Measurements from ENCODE around the gene CNR1. TPM values are rescaled to one million over a fixed set of nuclear protein-coding genes. Genes with fewer than 3 reads are reported as not detected.

Gene CNR1
- polyA plus RNA-seq, 1 of the 3 experiments (the other 2 are of a cell fraction) = not detected

DNA sequence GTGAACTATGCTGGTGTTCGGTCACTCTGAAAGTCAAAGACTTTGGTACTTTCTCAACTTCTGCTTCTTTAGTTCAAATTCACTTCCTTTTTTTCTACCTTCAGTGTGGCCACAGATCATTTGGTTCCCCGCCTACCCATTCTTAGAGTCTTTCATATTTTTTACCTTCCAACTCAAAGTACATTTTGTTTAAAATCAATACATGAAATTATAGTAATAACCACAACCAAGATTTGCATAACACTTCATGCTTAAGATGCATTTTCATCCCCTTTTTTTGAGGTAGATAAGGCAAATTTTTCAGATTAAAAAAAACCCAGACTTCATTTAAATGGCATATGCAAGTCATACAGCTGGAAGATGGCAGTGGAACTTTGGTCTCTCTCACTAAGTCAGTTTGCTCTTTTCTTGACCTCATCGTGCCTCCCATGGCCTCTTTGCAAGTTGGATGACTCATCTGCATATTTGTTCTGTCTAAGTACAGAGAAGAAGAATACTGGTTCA is 11.9 kb upstream of the CNR1 start:
- Histone ChIP-seq H3K27me3 (ENCODE audit: insufficient read depth) (no peaks in the 10 kb centered on the region), H4K20me1 (ENCODE audit: insufficient read depth) (no peaks in the 10 kb centered on the region), H3K36me3 (replicated peaks in 1 of 2; ENCODE audit: control insufficient read depth in 1 of 2, insufficient read depth in 2 of 2, low read length in 1 of 2) (no peaks in the 10 kb centered on the region), H3K4me3 (ENCODE audit: low read depth in 2 of 2, low read length in 1 of 2) (no peak overlapping the region), H3K4me1 (ENCODE audit: control insufficient read depth in 1 of 2, insufficient read depth in 2 of 2, low read depth in 1 of 2, low read length in 1 of 2) (no peaks in the 10 kb centered on the region), H3K9me3 (no peaks in the 10 kb centered on the region), H3F3A (replicated peaks; ENCODE audit: insufficient read depth) (no peaks in the 10 kb centered on the region), H3K27ac (ENCODE audit: low read depth in 2 of 2, low read length in 1 of 2) (no peak overlapping the region), H3K4me2 (no peak overlapping the region), H3K9ac (no peak overlapping the region), H2AFZ (ENCODE audit: low read depth) (no peak overlapping the region), H3K79me2 (ENCODE audit: insufficient read depth) (no peaks in the 10 kb centered on the region), H3K9me2 (no peaks in the 10 kb centered on the region)
- POLR2A ChIA-PET = no interaction called here
- no peak for DNase-seq
- CTCF ChIA-PET = no interaction called here
- TF ChIP-seq TAF1 (IDR thresholded peaks at IDR 0.05; ENCODE audit: borderline replicate concordance, low read depth, low read length) = no peak
- TF ChIP-seq EZH2phosphoT487 (IDR thresholded peaks at IDR 0.05; ENCODE audit: borderline replicate concordance, low read depth) = no peak
- TF ChIP-seq, protein P1, sequence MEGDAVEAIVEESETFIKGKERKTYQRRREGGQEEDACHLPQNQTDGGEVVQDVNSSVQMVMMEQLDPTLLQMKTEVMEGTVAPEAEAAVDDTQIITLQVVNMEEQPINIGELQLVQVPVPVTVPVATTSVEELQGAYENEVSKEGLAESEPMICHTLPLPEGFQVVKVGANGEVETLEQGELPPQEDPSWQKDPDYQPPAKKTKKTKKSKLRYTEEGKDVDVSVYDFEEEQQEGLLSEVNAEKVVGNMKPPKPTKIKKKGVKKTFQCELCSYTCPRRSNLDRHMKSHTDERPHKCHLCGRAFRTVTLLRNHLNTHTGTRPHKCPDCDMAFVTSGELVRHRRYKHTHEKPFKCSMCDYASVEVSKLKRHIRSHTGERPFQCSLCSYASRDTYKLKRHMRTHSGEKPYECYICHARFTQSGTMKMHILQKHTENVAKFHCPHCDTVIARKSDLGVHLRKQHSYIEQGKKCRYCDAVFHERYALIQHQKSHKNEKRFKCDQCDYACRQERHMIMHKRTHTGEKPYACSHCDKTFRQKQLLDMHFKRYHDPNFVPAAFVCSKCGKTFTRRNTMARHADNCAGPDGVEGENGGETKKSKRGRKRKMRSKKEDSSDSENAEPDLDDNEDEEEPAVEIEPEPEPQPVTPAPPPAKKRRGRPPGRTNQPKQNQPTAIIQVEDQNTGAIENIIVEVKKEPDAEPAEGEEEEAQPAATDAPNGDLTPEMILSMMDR (IDR thresholded peaks at IDR 0.05) = no peak
- TF ChIP-seq, protein P2, sequence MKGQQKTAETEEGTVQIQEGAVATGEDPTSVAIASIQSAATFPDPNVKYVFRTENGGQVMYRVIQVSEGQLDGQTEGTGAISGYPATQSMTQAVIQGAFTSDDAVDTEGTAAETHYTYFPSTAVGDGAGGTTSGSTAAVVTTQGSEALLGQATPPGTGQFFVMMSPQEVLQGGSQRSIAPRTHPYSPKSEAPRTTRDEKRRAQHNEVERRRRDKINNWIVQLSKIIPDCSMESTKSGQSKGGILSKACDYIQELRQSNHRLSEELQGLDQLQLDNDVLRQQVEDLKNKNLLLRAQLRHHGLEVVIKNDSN (IDR thresholded peaks at IDR 0.05; ENCODE audit: borderline replicate concordance, low read depth) = no peak
- TF ChIP-seq USF2 (IDR thresholded peaks at IDR 0.05; ENCODE audit: borderline replicate concordance, low read depth, low read length) = no peak
- TF ChIP-seq NRF1 (IDR thresholded peaks at IDR 0.05; ENCODE audit: low read depth, low read length) = no peak
- TF ChIP-seq SIN3A (IDR thresholded peaks at IDR 0.05; ENCODE audit: borderline replicate concordance, low read depth, low read length) = no peak
- no peak for TF ChIP-seq MAX (IDR thresholded peaks at IDR 0.05; ENCODE audit: low read depth)
- TF ChIP-seq, protein P3, sequence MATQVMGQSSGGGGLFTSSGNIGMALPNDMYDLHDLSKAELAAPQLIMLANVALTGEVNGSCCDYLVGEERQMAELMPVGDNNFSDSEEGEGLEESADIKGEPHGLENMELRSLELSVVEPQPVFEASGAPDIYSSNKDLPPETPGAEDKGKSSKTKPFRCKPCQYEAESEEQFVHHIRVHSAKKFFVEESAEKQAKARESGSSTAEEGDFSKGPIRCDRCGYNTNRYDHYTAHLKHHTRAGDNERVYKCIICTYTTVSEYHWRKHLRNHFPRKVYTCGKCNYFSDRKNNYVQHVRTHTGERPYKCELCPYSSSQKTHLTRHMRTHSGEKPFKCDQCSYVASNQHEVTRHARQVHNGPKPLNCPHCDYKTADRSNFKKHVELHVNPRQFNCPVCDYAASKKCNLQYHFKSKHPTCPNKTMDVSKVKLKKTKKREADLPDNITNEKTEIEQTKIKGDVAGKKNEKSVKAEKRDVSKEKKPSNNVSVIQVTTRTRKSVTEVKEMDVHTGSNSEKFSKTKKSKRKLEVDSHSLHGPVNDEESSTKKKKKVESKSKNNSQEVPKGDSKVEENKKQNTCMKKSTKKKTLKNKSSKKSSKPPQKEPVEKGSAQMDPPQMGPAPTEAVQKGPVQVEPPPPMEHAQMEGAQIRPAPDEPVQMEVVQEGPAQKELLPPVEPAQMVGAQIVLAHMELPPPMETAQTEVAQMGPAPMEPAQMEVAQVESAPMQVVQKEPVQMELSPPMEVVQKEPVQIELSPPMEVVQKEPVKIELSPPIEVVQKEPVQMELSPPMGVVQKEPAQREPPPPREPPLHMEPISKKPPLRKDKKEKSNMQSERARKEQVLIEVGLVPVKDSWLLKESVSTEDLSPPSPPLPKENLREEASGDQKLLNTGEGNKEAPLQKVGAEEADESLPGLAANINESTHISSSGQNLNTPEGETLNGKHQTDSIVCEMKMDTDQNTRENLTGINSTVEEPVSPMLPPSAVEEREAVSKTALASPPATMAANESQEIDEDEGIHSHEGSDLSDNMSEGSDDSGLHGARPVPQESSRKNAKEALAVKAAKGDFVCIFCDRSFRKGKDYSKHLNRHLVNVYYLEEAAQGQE (IDR thresholded peaks at IDR 0.05; ENCODE audit: low read depth, low read length) = no peak
- TF ChIP-seq ZBTB33 (IDR thresholded peaks at IDR 0.05; ENCODE audit: borderline replicate concordance, low read depth) = no peak
- TF ChIP-seq MXI1 (IDR thresholded peaks at IDR 0.05; ENCODE audit: low read depth, low read length) = no peak
- no peak for TF ChIP-seq YY1 (IDR thresholded peaks at IDR 0.05; ENCODE audit: low read depth)
- no peak for TF ChIP-seq FOSL2 (IDR thresholded peaks at IDR 0.05; ENCODE audit: borderline replicate concordance, low read depth)
- no peak for TF ChIP-seq MEF2A (IDR thresholded peaks at IDR 0.05; ENCODE audit: borderline replicate concordance, low read depth)
- TF ChIP-seq RXRA (IDR thresholded peaks at IDR 0.05; ENCODE audit: borderline replicate concordance, low read depth) = no peak
- TF ChIP-seq CHD2 (IDR thresholded peaks at IDR 0.05; ENCODE audit: low read length, partially characterized antibody) = no peak
- no peak for TF ChIP-seq FOXM1 (IDR thresholded peaks at IDR 0.05; ENCODE audit: low read depth)
- 36% methylated on average over 3 of the region's 3 CpGs for WGBS (ENCODE audit: low lambda C conversion rate)

All from SK-N-SH (cell line).